Activated CD8-positive, alpha-beta memory T cell treated with anti-CD3 and anti-CD28 coated beads, Interleukin-2, amount 50 U/mL, for 1 hour (primary cell): ENCODE data around the gene KDM6A.
"Not testable (repeated sequence)": the region's sequence is repeated elsewhere in the genome, so short reads cannot be mapped to it uniquely, and the experiment has no call there.

Experiments
- DNase-seq: peaks from one replicate; pipeline ENCODE4 v3.0.0-alpha.2; 2020; ENCODE audit errors: extremely low read depth

Gene KDM6A

GRCh38 chrX:45006002-45006800, 133.2 kb downstream of the KDM6A start:
- no peak for DNase-seq

GRCh38 chrX:45007598-45007997, 134.6 kb downstream of the KDM6A start:
- DNase-seq: no peak

- no peak for DNase-seq
Measured at GRCh38 chrX:45009371-45010000, 136.5 kb downstream of the KDM6A start.

- no peak for DNase-seq
Measured at GRCh38 chrX:45011131-45011530, 138.1 kb downstream of the KDM6A start.

- DNase-seq: no peak
Measured at GRCh38 chrX:45011597-45011996, 138.6 kb downstream of the KDM6A start.

GRCh38 chrX:45017946-45018345, 145.0 kb downstream of the KDM6A start:
- DNase-seq: no peak

- DNase-seq: no peak
Measured at GRCh38 chrX:45022150-45022549, 149.2 kb downstream of the KDM6A start.

GRCh38 chrX:45024501-45024900, 151.5 kb downstream of the KDM6A start:
- DNase-seq: no peak

- DNase-seq: no peak
Measured at GRCh38 chrX:45026036-45026435, 153.0 kb downstream of the KDM6A start.

- no peak for DNase-seq
Measured at GRCh38 chrX:45031830-45032378, 158.9 kb downstream of the KDM6A start.

GRCh38 chrX:45035071-45035470, 162.1 kb downstream of the KDM6A start:
- DNase-seq: no peak

GRCh38 chrX:45036161-45036560, 163.2 kb downstream of the KDM6A start:
- DNase-seq: no peak

GRCh38 chrX:45040137-45040536, 167.1 kb downstream of the KDM6A start:
- DNase-seq: not testable (repeated sequence)

- DNase-seq: no peak
Measured at GRCh38 chrX:45046417-45046816, 173.4 kb downstream of the KDM6A start.

- no peak for DNase-seq
Measured at GRCh38 chrX:45050558-45050957, 177.6 kb downstream of the KDM6A start.

- DNase-seq: no peak
Measured at GRCh38 chrX:45056428-45057145, 183.6 kb downstream of the KDM6A start.

- not testable (repeated sequence) for DNase-seq
Measured at GRCh38 chrX:45059906-45060305, 186.9 kb downstream of the KDM6A start.

- no peak for DNase-seq
Measured at GRCh38 chrX:45063319-45064095, 190.5 kb downstream of the KDM6A start.

GRCh38 chrX:45068569-45068968, 195.6 kb downstream of the KDM6A start:
- no peak for DNase-seq

GRCh38 chrX:45070116-45071007, 197.4 kb downstream of the KDM6A start:
- DNase-seq: no peak

- not testable (repeated sequence) for DNase-seq
Measured at GRCh38 chrX:45073011-45073410, 200.0 kb downstream of the KDM6A start.
